Neuronal stem cell (in vitro differentiated cells): Measurements from ENCODE around the gene ANG.

Experiments used
- DNase-seq: peaks from one replicate; pipeline ENCODE4 v3.0.0-alpha.2; 2013; ENCODE audit warnings: low spot score
- H2AFZ ChIP-seq: one replicate; pipeline ENCODE4 v1.6.1; 2013; ENCODE audit warnings: mild to moderate bottlenecking, low read length, inconsistent platforms
- H2AK5ac ChIP-seq: 2 replicates; pipeline ENCODE4 v1.6.1; 2013; ENCODE audit warnings: low read depth, mild to moderate bottlenecking, inconsistent platforms, low read length, moderate library complexity, mixed read lengths
- H2BK120ac ChIP-seq: 2 replicates; pipeline ENCODE4 v1.6.1; 2013; ENCODE audit warnings: low read depth, mild to moderate bottlenecking, inconsistent platforms, low read length, moderate library complexity, mixed read lengths
- H2BK12ac ChIP-seq: one replicate; pipeline ENCODE4 v1.6.1; 2013; ENCODE audit warnings: low read length, inconsistent platforms
- H2BK15ac ChIP-seq: 2 replicates; pipeline ENCODE4 v1.6.1; 2013; ENCODE audit warnings: mild to moderate bottlenecking, low read length, inconsistent platforms, mixed read lengths
- H2BK5ac ChIP-seq: one replicate; pipeline ENCODE4 v1.6.1; 2013; ENCODE audit warnings: inconsistent platforms, mild to moderate bottlenecking, low read length, moderate library complexity
- H3K14ac ChIP-seq: one replicate; pipeline ENCODE4 v1.6.1; 2013; ENCODE audit warnings: low read length, inconsistent platforms
- H3K18ac ChIP-seq: 2 replicates; pipeline ENCODE4 v1.6.1; 2013; ENCODE audit warnings: low read length, inconsistent platforms
- H3K23ac ChIP-seq: 2 replicates; pipeline ENCODE4 v1.6.1; 2013; ENCODE audit warnings: low read depth, mild to moderate bottlenecking, mixed read lengths, low read length, inconsistent platforms; ENCODE audit not compliant: poor library complexity
- H3K27ac ChIP-seq: replicated peaks from 3 replicates; pipeline ENCODE4 v1.5.1; 2013; ENCODE audit warnings: low read length, inconsistent platforms
- H3K27me3 ChIP-seq, 3 experiments: 2 replicates each; pipeline ENCODE4 v1.6.1; 2013; ENCODE audit warnings: low read length in 3 of 3, mild to moderate bottlenecking in 2 of 3, inconsistent platforms in 1 of 3, low read depth in 1 of 3, mixed read lengths in 1 of 3, moderate library complexity in 1 of 3; ENCODE audit not compliant: control insufficient read depth in 3 of 3, insufficient read depth in 3 of 3
- H3K36me3 ChIP-seq, 2 donors: replicated peaks in 1 of 2; 2 replicates each; pipeline ENCODE4 v1.6.1; 2013; ENCODE audit warnings: low read length in 2 of 2; ENCODE audit not compliant: control insufficient read depth in 2 of 2, insufficient read depth in 2 of 2
- H3K4ac ChIP-seq: 2 replicates; pipeline ENCODE4 v1.6.1; 2013; ENCODE audit warnings: inconsistent platforms, mild to moderate bottlenecking, low read length, moderate library complexity
- H3K4me1 ChIP-seq, 2 donors: 1 replicate in 1 of 2; 2 replicates in 1 of 2; pipeline ENCODE4 v1.6.1; 2013; ENCODE audit warnings: low read length in 2 of 2, low read depth in 1 of 2; ENCODE audit not compliant: control insufficient read depth in 2 of 2, insufficient read depth in 1 of 2
- H3K4me2 ChIP-seq: one replicate; pipeline ENCODE4 v1.6.1; 2013; ENCODE audit warnings: mild to moderate bottlenecking, low read length, inconsistent platforms; ENCODE audit not compliant: insufficient read depth, poor library complexity, severe bottlenecking
- H3K4me3 ChIP-seq, 2 donors: 2 replicates each; pipeline ENCODE4 v1.5.1; 2013; ENCODE audit warnings: low read length in 2 of 2, mild to moderate bottlenecking in 2 of 2, inconsistent platforms in 1 of 2, moderate library complexity in 1 of 2
- H3K79me1 ChIP-seq: one replicate; pipeline ENCODE4 v1.6.1; 2013; ENCODE audit warnings: low read depth, mild to moderate bottlenecking, inconsistent platforms, low read length, moderate library complexity
- H3K9ac ChIP-seq: one replicate; pipeline ENCODE4 v1.6.1; 2013; ENCODE audit warnings: mild to moderate bottlenecking, low read depth, low read length, inconsistent platforms; ENCODE audit not compliant: poor library complexity
- H3K9me3 ChIP-seq, 2 donors: replicated peaks in 1 of 2; 2 replicates each; pipeline versions ENCODE3 to v1.6.1; 2013; ENCODE audit warnings: low read length in 2 of 2, mild to moderate bottlenecking in 2 of 2, inconsistent platforms in 1 of 2, low read depth in 1 of 2, mixed read lengths in 1 of 2, moderate library complexity in 1 of 2; ENCODE audit not compliant: control insufficient read depth in 2 of 2, insufficient read depth in 1 of 2
- H4K8ac ChIP-seq: one replicate; pipeline ENCODE4 v1.6.1; 2013; ENCODE audit warnings: low read depth, mild to moderate bottlenecking, inconsistent platforms, low read length, moderate library complexity
- H4K91ac ChIP-seq: one replicate; pipeline ENCODE4 v1.6.1; 2013; ENCODE audit warnings: low read length, low read depth, mild to moderate bottlenecking, inconsistent platforms; ENCODE audit not compliant: poor library complexity
- WGBS, 2 donors: extraction: QIAGEN DNeasy Blood & Tissue Kit; methylation state at CpG; one replicate each; pipeline ENCODE4 v1.1.7; 2013; ENCODE audit warnings: missing lambda C conversion rate in 2 of 2, mixed read lengths in 1 of 2; ENCODE audit not compliant: insufficient read length in 2 of 2, insufficient replicate concordance in 1 of 2; ENCODE audit errors: extremely low coverage in 2 of 2; 5-methylcytosine and 5-hydroxymethylcytosine counted together

Gene ANG

GRCh38 chr14:20707622-20708021, 19.1 kb downstream of the ANG start:
- no peaks in the 10 kb centered on the region for H3K4me1 ChIP-seq
- H3K9ac ChIP-seq: no peak overlapping the region
- H3K4me3 ChIP-seq: no peak overlapping the region
- no peak overlapping the region for H2BK5ac ChIP-seq
- H4K8ac ChIP-seq: no peak overlapping the region
- H3K4me2 ChIP-seq: no peak overlapping the region
- H3K27me3 ChIP-seq: no peaks in the 10 kb centered on the region
- H2AK5ac ChIP-seq: no peak overlapping the region
- no peaks in the 10 kb centered on the region for H3K79me1 ChIP-seq
- DNase-seq: no peak
- no peak overlapping the region for H2BK120ac ChIP-seq
- no peaks in the 10 kb centered on the region for H3K36me3 ChIP-seq
- no peak overlapping the region for H2AFZ ChIP-seq
- no peak overlapping the region for H3K23ac ChIP-seq
- no peak overlapping the region for H2BK15ac ChIP-seq
- H3K9me3 ChIP-seq: peaks cover 0 to 18% of the 10 kb centered on the region in 2 donors
- no peak overlapping the region for H3K18ac ChIP-seq
- H4K91ac ChIP-seq: no peak overlapping the region
- no peak overlapping the region for H3K14ac ChIP-seq
- no peak overlapping the region for H3K27ac ChIP-seq
- H3K4ac ChIP-seq: no peak overlapping the region
- no CpG with 5 or more reads among the region's 2 CpGs for WGBS, 2 donors
- H2BK12ac ChIP-seq: no peak overlapping the region

GRCh38 chr14:20711261-20711660, 22.7 kb downstream of the ANG start:
- Histone ChIP-seq H4K91ac (no peak overlapping the region), H2AFZ (no peak overlapping the region), H3K4me3 (no peak overlapping the region), H3K36me3 (no peaks in the 10 kb centered on the region), H3K4me1 (no peaks in the 10 kb centered on the region), H4K8ac (no peak overlapping the region), H3K27ac (no peak overlapping the region), H3K9me3 (peaks cover 0 to 13% of the 10 kb centered on the region in 2 donors), H3K4ac (no peak overlapping the region), H3K9ac (no peak overlapping the region), H3K79me1 (no peaks in the 10 kb centered on the region), H2BK5ac (no peak overlapping the region), H3K27me3 (no peaks in the 10 kb centered on the region), H3K18ac (no peak overlapping the region), H3K23ac (no peak overlapping the region), H2BK120ac (no peak overlapping the region), H3K14ac (no peak overlapping the region), H2BK12ac (no peak overlapping the region), H2AK5ac (no peak overlapping the region), H2BK15ac (no peak overlapping the region), H3K4me2 (no peak overlapping the region)
- no CpG with 5 or more reads among the region's 4 CpGs for whole genome bisulfite sequencing, 2 donors
- DNase-seq: no peak

GRCh38 chr14:20711685-20712084, 23.1 kb downstream of the ANG start:
- no peak overlapping the region for H3K4ac ChIP-seq
- no peak overlapping the region for H3K4me3 ChIP-seq
- no peak overlapping the region for H3K23ac ChIP-seq
- H4K8ac ChIP-seq: no peak overlapping the region
- no peak overlapping the region for H3K4me2 ChIP-seq
- H3K18ac ChIP-seq: no peak overlapping the region
- H3K27me3 ChIP-seq: no peaks in the 10 kb centered on the region
- H3K79me1 ChIP-seq: no peaks in the 10 kb centered on the region
- no peak overlapping the region for H3K9ac ChIP-seq
- H3K36me3 ChIP-seq: no peaks in the 10 kb centered on the region
- H2AFZ ChIP-seq: no peak overlapping the region
- no peaks in the 10 kb centered on the region for H3K4me1 ChIP-seq
- H2BK12ac ChIP-seq: no peak overlapping the region
- H3K14ac ChIP-seq: no peak overlapping the region
- no peak overlapping the region for H3K27ac ChIP-seq
- WGBS, 2 donors: no CpG with 5 or more reads among the region's 4 CpGs
- H2AK5ac ChIP-seq: no peak overlapping the region
- H2BK5ac ChIP-seq: no peak overlapping the region
- DNase-seq: no peak
- H2BK120ac ChIP-seq: no peak overlapping the region
- no peak overlapping the region for H4K91ac ChIP-seq
- H2BK15ac ChIP-seq: no peak overlapping the region
- peaks cover 0 to 8% of the 10 kb centered on the region in 2 donors for H3K9me3 ChIP-seq

GRCh38 chr14:20712904-20713303, 24.3 kb downstream of the ANG start:
- H2AK5ac ChIP-seq: no peak overlapping the region
- H3K4me2 ChIP-seq: no peak overlapping the region
- H3K27ac ChIP-seq: no peak overlapping the region
- H2BK120ac ChIP-seq: no peak overlapping the region
- no peaks in the 10 kb centered on the region for H3K9me3 ChIP-seq
- no peak overlapping the region for H3K23ac ChIP-seq
- H3K9ac ChIP-seq: no peak overlapping the region
- no peak overlapping the region for H3K14ac ChIP-seq
- H3K79me1 ChIP-seq: no peaks in the 10 kb centered on the region
- H2BK12ac ChIP-seq: no peak overlapping the region
- no CpG with 5 or more reads among the region's 2 CpGs for WGBS, 2 donors
- no peak overlapping the region for H3K4ac ChIP-seq
- no peaks in the 10 kb centered on the region for H3K4me1 ChIP-seq
- H3K18ac ChIP-seq: no peak overlapping the region
- no peak overlapping the region for H4K91ac ChIP-seq
- H2BK15ac ChIP-seq: no peak overlapping the region
- H4K8ac ChIP-seq: no peak overlapping the region
- no peak overlapping the region for H2BK5ac ChIP-seq
- H3K36me3 ChIP-seq: no peaks in the 10 kb centered on the region
- DNase-seq: no peak
- H3K27me3 ChIP-seq: no peaks in the 10 kb centered on the region
- H2AFZ ChIP-seq: no peak overlapping the region
- H3K4me3 ChIP-seq: no peak overlapping the region
